Muscle of back (tissue), 11 donors: ENCODE results near the gene TTC14. TPM values are rescaled to one million over a fixed set of nuclear protein-coding genes. Genes with fewer than 3 reads are reported as not detected.

Experiments used
- DNase-seq, 3 donors: peaks; one replicate each; pipeline versions ENCODE4 v3.0.0 to v3.0.0-alpha.2; 2013
- polyA plus RNA-seq, 10 donors: library from polyadenylated mRNA; unstranded; fragments of 120-200 nt; gene quantifications; one replicate each; pipeline ENCODE4 v1.2.1, GENCODE V29; 2013; ENCODE audit not compliant: insufficient read length in 10 of 10

Gene TTC14
- polyA plus RNA-seq, 10 donors, result 29.3 to 65.6 (median 44.0) TPM

DNA sequence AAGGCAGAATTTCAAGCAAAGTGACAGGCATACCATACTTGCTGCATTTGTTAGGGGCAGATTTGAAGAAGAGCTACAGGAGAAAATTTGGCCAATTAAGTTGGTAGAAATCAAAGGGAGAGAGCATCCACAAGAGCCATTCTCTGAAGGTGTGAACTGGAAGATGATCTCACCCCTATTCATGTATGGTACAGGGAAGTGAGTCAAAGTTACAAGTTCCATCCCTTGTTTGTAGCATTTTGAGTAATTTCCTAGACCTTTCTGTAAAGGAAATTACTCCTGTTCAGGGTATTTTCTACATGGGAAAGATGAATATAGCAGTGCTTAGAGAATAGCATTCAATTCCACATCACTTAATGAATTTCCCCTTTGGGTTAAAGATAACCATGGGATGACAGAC lies 28.4 kb downstream of the TTC14 start:
- no peak for DNase-seq

DNA sequence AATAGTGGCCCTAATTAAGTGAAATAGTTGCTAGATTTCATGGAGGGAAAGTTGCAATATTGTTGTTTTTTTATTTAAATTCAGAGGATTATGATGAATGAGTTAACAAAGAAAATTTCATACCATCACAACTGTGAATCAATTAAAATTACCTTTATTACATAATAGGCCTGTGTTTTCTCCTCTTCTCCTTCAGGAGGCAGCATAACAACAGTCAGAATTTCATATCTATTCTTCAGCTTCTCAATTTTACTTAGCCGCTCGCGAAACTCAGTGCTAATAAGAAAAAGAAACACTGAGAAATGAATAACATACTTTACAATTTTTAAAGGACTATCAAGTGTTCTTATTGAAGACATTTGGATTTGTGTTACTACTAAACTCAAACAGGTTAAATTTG lies 29.4 kb downstream of the TTC14 start:
- no peak for DNase-seq

DNA sequence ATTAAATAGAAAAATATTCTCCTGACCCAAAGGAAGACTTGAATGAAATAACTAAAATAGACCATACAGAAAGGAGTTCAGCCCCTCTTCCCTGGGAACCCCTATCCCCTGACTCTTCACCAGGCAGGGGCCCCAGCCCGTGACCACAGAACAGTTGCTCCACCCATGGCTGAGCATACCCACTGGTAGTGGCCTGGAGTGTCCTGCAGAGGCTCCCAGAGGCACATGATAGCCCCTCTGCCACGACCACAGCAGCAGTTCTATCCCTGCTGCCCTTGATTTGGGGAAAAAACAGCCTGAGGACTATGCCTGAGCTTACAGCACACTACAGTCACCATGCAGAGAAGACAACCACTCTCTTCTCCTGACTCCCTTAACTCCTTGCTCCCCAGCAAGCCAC lies 31.8 kb downstream of the TTC14 start:
- no peak for DNase-seq

DNA sequence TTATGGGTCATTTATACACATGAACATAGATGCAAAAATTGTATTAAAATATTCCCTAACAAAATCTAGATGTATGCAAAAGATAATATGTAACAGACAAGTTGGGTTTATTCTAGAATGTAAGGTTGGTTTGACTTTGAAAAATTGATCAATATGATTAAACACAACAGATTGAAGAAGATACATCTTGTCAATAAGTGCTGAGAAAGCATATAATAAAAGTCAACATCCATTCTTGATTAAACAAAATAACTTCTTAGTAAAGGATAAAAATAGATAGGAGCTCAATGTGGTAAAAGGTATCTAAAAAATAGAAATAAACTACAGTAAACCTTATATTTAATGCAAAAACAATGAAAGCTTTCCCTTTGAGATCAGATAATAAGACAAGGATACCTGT lies 39.0 kb downstream of the TTC14 start:
- no peak for DNase-seq

DNA sequence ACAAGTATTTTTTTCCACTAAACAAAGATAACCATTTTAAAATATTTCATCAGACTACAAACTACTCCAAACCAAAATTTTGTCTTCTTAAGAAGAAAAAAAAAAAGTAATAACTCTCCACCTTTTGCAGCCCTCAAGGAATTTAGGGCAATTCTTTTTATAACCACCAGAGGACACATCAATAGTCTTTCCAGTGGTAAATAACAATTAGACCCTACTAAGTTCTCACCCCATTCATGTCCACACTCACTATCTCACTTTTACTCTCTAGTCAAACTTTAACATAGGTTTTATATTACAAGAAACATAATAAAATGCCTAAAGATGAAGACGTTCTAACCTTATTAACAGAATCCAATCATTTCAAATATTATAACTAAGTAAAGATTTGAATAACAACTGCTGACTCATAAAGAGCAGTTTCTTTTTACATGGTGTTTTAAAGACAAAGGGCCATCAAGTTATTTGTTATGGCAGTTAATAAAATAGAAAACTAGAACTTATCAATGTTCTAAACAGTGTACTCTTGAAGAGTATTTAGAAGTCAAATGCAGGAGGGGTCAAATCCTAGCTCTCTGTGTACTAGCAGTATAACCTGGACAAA lies 44.3 kb downstream of the TTC14 start:
- DNase-seq, result no peak

DNA sequence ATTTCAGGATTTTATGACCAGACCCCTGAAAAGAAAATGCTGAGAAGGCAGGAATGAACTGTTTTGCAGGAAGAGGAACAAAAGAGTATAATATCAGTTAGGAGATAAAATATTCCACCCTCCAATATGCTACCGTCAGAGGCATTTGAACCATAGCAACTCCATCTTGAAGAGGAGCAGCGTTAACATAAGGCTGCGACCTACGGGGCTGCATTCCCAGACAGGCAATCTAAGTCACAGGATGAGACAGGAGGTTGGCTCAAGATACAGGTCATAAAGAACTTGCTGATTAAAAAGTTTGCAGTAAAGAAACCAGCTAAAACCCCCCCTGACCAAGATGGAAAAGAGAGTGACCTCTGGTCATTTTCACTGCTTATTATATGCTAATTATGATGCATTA lies 54.4 kb downstream of the TTC14 start:
- DNase-seq, result no peak

DNA sequence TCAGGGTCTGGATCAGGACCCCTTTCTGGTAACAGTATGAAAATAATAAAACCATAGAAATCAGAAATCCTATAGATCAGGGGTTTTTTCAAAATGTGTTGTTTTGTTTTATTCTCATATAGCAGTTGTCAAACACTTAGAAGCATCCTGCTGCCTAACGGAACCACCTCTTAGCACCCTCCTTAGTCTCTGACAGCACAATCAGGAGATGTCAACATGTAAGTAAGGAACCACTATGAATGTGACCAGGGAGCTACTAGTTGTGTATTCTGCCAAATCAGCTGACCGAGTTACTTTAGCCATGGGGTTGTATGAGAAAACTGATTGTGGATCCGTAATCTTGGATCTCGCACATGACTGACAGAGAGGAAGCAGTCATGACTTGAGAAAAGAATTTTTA lies 55.1 kb downstream of the TTC14 start:
- DNase-seq, result no peak

Other genes starting within 250 kb of the TTC14 start
- gene CCDC39, start 77.3 kb downstream of the TTC14 start, polyA plus RNA-seq, result 1 to 10 TPM; 1.2 to 4.2 (median 2.4) TPM